Stimulated activated CD4-positive, alpha-beta T cell treated with anti-CD3 and anti-CD28 coated beads, Interleukin-4, amount 100 ng/mL, for 4 hours (primary cell): ENCODE measurements around the gene ELOVL1.
A peak's percentile ranks its signal among the peaks of the same experiment; 100 is the strongest.
"Not testable (repeated sequence)": the region's sequence is repeated elsewhere in the genome, so short reads cannot be mapped to it uniquely, and the experiment has no call there.

Experiments used
- DNase-seq, 2 experiments: peaks; one replicate each; pipeline ENCODE4 v3.0.0-alpha.2; 2020

The ELOVL1 gene

DNA sequence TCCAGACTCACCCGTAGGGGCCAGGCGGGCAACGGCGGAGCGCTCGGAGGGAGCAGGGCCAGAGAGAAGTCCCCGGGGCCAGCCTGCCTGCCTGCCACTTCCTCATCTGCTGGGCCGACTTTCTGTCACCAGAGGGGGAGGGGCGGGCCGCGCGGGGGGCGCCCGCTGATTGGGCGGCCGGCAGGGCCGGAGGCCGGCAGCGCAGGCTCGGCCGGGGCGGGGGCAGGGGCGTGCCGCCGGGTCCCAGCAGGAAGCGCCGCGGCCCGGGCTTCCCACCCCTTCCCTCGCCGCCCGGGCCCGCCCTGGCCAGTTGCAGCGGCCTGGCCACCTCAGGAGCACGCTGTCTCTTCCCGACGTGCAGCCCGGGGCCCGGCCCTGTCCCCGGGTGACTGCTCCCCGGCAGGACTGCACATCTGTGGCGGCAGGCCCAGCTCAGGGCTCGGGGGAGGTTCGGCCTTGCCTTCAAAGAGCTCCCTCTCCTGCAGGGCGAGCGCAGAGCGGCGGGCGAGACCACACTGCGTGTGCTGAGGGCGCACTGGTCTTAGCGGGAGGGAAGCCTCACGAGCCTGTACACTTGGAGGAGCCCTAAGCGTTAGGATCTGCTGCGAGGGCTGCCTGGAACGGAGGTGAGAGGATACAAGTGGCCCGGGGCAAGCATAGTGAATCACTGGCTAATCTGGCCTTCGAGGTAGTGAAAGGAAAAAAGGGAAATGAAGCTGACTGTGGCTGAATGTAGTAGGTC is at the start of gene ELOVL1:
Gene ELOVL1, minus strand, starts transcription at position 108 of the 742 bp plus-strand sequence. CDS start 2,402 bp downstream, outside the sequence.
- peak; percentile 76 to 94 for DNase-seq

DNA sequence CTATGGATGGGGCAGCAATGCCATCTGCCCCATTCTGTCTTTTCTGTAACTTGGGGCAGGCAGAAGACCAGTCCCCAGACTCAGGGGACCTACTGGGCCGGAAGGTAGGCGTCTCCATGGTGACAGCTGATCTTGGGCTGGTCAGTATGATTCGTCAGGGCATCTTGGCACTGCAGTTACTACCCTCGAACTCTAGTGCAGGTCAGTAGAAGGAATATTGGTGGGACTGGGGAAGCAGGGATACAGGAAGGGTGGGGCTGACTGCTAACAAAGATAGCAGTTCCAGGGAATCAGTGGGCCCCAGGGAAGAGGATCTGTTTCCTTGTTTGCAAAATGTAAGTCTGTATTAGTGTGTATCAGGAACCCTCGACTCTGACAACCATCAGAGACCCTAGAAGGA is 48.1 kb upstream of the ELOVL1 start:
- no peak for DNase-seq

- DNase-seq: peak; percentile 51 to 52
These were observed 46.9 kb upstream of the ELOVL1 start for GRCh38 chr1:43414634-43415223.

GRCh38 chr1:43413426-43413825 is 45.6 kb upstream of the ELOVL1 start:
- DNase-seq: not testable (repeated sequence)

DNA sequence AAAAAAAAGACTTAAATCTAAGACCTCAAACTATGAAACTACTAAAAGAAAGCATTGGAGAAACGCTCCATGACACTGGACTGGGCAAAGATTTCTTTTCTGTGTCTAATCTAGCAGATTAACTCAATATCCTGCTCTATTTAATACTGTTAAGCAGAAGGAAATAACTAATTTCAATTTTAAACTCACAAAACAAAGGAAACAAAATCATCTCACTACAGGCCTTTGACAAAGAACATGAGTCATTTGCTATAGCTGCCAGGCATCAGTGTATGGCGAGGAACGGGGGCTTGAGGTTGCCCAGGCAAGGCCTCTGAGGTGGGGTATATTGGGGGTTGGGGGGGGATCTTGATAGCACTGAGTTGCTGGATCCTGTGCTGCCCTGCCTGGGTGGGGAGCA is 42.8 kb upstream of the ELOVL1 start:
- no peak for DNase-seq

GRCh38 chr1:43405876-43406234 is 38.0 kb upstream of the ELOVL1 start:
- DNase-seq: no peak

DNA sequence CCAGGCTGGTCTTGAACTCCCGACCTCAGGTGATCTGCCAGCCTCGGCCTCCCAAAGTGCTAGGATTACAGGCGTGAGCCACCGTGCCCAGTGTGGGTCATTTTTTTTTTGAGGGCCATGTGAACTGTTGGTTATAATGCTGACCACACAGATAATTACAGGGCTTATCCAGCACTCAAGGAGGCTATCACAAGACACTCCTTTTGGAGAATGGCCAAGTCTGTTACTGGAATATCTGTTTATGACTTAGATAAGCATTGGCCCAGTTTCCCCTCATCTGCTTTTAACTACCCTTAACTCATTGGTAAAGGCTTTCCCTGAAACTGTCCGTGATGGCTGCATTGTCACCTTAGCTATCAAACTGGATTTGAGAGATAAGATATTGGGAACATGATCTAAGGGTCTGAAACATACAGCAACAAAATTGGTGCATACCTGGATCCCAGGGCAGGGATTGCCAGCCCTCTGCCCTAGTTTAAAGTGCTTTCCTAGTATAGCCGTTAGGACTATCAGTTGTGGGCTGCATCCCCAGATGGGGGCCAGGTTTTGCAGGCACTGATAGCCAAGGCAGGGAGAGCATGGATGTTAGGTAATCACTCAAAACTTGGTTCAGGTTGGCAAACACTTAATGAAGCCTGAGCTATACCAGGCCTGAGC is 37.5 kb upstream of the ELOVL1 start:
- no peak for DNase-seq

GRCh38 chr1:43404353-43404752 is 36.5 kb upstream of the ELOVL1 start:
- DNase-seq: no peak

GRCh38 chr1:43402089-43402865 is 34.5 kb upstream of the ELOVL1 start:
- DNase-seq: no peak

DNA sequence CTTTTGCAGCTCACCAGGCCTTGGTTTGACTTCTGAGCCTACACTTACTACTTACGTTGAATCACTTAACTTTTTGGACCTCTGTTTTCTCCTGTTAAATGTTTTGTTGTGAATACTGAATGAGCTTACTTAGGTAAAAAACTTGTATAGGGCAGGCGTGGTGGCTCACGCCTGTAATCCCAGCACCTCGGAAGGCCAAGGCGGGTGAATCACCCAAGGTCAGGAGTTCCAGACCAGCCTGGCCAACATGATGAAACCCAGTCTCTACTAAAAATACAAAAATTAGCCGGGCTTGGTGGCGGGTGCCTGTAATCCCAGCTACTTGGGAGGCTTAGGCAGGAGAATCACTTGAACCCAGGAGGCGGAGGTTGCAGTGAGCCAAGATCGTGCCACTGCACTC is 32.6 kb upstream of the ELOVL1 start:
- not testable (repeated sequence) for DNase-seq

- DNase-seq: no peak
These were observed 30.4 kb upstream of the ELOVL1 start for GRCh38 chr1:43398227-43398626.

GRCh38 chr1:43396059-43396458 is 28.2 kb upstream of the ELOVL1 start:
- no peak for DNase-seq

DNA sequence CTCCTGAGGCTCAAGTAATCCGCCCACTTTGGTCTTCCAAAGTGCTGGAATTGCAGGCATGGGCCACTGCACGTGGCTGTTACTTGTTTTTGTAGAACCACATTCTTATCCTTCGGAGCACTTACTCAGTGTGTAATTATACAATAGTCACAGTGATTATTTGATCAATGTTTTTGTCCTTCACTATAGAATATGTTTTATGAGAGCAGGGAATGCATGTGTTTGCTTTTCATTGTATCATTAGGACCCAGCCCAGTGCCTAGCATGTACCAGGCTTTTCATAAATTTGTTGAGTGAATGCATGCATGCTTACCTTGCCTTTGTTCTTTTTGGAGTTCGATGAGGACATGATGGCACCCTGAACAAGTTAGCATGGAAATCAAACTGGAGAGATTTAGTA is 27.7 kb upstream of the ELOVL1 start:
- DNase-seq: no peak

GRCh38 chr1:43392702-43393101 is 24.9 kb upstream of the ELOVL1 start:
- no peak for DNase-seq

- DNase-seq: peak; percentile 86 to 91
These were observed 21.8 kb upstream of the ELOVL1 start, which contains the start of the genes MED8 and SZT2 for GRCh38 chr1:43389326-43390313. Gene MED8 (minus strand): TSS chr1:43389800. CDS start chr1:43389764, 36 bp downstream. Gene SZT2 (plus strand): TSS chr1:43389899. CDS start chr1:43389969, 70 bp downstream.

DNA sequence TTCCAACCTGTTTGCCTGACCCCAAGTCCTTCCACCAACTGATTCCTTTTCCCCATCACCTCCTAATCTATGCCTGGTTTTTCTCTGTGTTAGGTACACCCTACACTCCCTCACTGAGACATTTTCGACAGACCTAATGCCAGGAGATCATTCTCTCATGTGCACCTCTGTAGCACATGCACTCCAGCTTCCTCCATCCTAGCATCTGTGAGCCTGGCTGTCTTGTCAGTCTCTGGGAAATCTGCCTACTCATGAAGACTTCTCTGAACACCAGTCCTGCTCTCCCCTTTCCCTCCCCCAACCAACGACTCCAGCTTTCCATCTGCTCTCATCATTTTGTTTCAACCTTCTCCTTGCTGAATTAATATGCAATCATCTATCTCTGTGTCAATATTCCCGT is 20.8 kb upstream of the ELOVL1 start:
- no peak for DNase-seq

DNA sequence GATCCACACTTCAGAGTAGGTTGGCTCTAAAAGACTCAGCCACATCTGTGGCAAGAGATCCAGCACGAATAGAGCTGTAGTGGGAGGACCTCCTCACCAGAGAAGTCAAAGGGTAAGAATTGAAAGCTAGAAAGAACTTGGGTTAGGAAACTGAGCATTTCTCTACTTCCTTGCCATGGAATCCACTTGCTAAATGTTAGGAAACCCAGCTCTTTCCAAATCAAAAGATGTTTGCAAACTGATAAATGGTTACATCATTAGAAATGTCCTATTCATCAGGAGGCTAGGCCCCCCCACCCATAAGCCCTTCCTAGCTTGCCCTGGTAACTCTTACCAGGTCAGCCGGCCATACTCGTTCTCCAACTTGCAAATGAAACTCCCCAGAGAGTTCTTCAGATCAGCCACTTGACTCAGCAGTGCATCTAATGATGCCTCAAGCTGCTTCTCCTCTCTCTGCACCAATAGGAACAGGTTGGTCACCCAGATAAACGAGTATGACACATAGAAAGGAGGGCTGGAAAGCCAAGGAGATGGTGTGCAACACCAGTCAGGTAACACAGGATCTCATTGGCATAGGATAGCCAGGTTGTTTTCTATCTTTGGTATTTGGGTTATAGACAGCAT is 20.3 kb upstream of the ELOVL1 start:
- DNase-seq: no peak

GRCh38 chr1:43386676-43387075 is 18.9 kb upstream of the ELOVL1 start:
- no peak for DNase-seq

DNA sequence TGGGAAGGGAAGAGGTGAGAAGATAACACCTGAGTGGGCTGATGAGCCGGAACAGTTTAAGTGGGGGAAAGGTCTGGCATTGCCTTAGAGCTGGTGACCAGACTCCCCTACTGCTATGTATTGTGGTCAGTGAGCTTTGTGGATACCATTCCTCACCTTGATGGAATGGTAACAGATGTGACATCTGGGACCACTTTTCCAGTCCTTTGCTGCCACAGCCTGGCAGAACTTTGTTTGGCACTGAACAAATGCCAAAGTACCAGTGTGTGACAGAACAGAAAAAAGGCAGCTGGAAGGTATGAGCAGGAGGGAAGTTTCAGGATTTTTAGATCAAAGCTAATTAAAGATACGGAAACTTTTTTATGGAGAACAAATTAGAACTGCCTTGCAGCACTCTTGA is 15.6 kb upstream of the ELOVL1 start:
- no peak for DNase-seq

- no peak for DNase-seq
These were observed 14.4 kb upstream of the ELOVL1 start for GRCh38 chr1:43382027-43382779.

DNA sequence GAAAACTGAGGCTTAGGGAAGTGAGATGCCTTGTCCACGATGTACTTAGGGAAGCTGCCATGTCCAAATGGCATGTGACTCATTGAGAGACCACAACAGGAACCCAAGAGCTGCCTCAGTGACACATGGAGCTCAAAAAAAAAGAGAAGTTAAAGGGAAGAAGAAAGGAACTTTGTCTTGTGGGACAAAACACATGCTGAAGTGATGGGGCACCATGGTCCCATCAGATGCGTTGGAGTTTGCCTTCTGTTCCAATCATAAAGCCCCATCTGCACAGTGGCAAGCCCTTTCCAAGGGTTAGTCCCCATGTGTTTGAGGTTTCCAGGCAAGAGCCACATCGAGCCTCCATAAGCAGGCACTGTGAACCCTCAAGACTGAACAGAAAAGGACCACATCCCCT is 13.8 kb upstream of the ELOVL1 start:
- DNase-seq: no peak
